OCI-LY3 (cell line): Measurements from ENCODE around the gene NTNG1.
A peak's percentile ranks its signal among the peaks of the same experiment; 100 is the strongest.

Source experiments
- H2AFZ ChIP-seq: fragments of 200-600, 300-600 bp; shearing (Covaris generic); 2 replicates; pipeline ENCODE4 v1.6.0; 2014; ENCODE audit warnings: antibody characterized with exemption, low read depth, low read length
- H3K27ac ChIP-seq: fragments of 200-600, 300-600 bp; sonication (generic); 2 replicates; pipeline ENCODE4 v1.5.1; 2014; ENCODE audit warnings: mild to moderate bottlenecking, low read length, moderate library complexity, mixed read lengths
- H3K27me3 ChIP-seq: fragments of 200-600, 300-600 bp; sonication (generic); 2 replicates; pipeline ENCODE4 v1.6.1; 2014; ENCODE audit warnings: low read depth, low read length, mixed read lengths
- H3K36me3 ChIP-seq: fragments of 200-600, 300-600 bp; sonication (generic); replicated peaks from 2 replicates; pipeline ENCODE3; 2014; ENCODE audit warnings: low read depth, low read length, mixed read lengths
- H3K4me1 ChIP-seq: fragments of 300-600, 200-600 bp; sonication (generic); 2 replicates; pipeline ENCODE4 v1.6.1; 2014; ENCODE audit warnings: low read length, mixed read lengths
- H3K4me2 ChIP-seq: fragments of 200-600, 300-600 bp; sonication (generic); 2 replicates; pipeline ENCODE4 v1.6.1; 2014; ENCODE audit warnings: low read length, mixed read lengths
- H3K4me3 ChIP-seq: fragments of 300-600, 200-600 bp; sonication (generic); 2 replicates; pipeline ENCODE4 v1.5.1; 2014; ENCODE audit warnings: antibody characterized with exemption, mild to moderate bottlenecking, low read length, moderate library complexity
- H3K79me2 ChIP-seq: fragments of 300-600, 200-600 bp; shearing (Covaris generic); 2 replicates; pipeline ENCODE4 v1.6.1; 2014; ENCODE audit warnings: mild to moderate bottlenecking, low read length, mixed read lengths
- H3K9ac ChIP-seq: fragments of 300-600, 200-600 bp; shearing (Covaris generic); 2 replicates; pipeline ENCODE4 v1.6.0; 2014; ENCODE audit warnings: mild to moderate bottlenecking, low read length, moderate library complexity
- H3K9me3 ChIP-seq: fragments of 200-600, 300-600 bp; shearing (Covaris generic); 2 replicates; pipeline ENCODE4 v1.6.1; 2014; ENCODE audit warnings: low read length, mixed read lengths; ENCODE audit not compliant: insufficient read depth
- H4K20me1 ChIP-seq: fragments of 200-600, 300-600 bp; sonication (generic); 2 replicates; pipeline ENCODE4 v1.6.1; 2016; ENCODE audit warnings: low read length, mixed read lengths; ENCODE audit not compliant: insufficient read depth
- CTCF ChIP-seq: fragments of 200-600, 300-600 bp; sonication (generic); IDR thresholded peaks from 2 replicates; pipeline ENCODE4 v1.5.1; 2014; ENCODE audit warnings: antibody characterized with exemption, low read length, low read depth
- EZH2phosphoT487 ChIP-seq: fragments of 200-600 bp; shearing (Covaris generic); IDR thresholded peaks from 2 replicates; pipeline ENCODE4 v1.6.1; 2018; ENCODE audit warnings: antibody characterized with exemption, mixed run types, low read depth

Gene NTNG1

GRCh38 chr1:107194380-107194779 lies 53.5 kb downstream of the NTNG1 start:
- H2AFZ ChIP-seq, result no peak overlapping the region
- peaks cover 37% of the 10 kb centered on the region; the same call in 1 of the 2 replicates for H3K79me2 ChIP-seq
- no peaks in the 10 kb centered on the region for H3K36me3 ChIP-seq
- no peak overlapping the region for H3K9ac ChIP-seq
- peaks cover 50% of the 10 kb centered on the region for H4K20me1 ChIP-seq
- H3K27me3 ChIP-seq, result no peaks in the 10 kb centered on the region
- no peak overlapping the region for H3K4me3 ChIP-seq
- H3K9me3 ChIP-seq, result no peaks in the 10 kb centered on the region
- H3K4me1 ChIP-seq, result 0 out of 2 replicates have a peak, but pooled peaks cover 4% of the 10 kb centered on the region
- TF ChIP-seq EZH2phosphoT487 (no peak), CTCF (no peak)
- no peak overlapping the region for H3K4me2 ChIP-seq
- H3K27ac ChIP-seq, result no peak overlapping the region

DNA sequence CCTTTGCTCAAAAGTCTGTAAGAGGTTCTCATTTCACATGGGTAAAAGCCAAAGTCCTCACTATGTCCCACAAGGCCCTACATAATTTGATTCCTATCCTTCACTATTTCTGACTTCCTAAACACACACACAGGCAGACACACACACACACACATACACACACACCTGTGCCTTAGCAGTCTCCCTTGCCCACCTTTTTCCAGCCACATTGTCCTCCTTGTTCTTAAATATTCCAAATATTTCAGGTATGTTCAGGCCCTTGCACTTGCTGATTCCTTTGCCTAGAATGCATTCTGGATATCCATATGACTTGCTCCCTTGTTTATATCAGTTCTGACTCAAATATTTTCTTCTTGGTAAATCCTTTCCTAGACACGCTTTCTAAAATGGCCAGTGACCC lies 54.6 kb downstream of the NTNG1 start:
- H3K4me3 ChIP-seq, result no peak overlapping the region
- no peak overlapping the region for H3K27ac ChIP-seq
- H3K9me3 ChIP-seq, result no peaks in the 10 kb centered on the region
- peaks cover 53% of the 10 kb centered on the region for H4K20me1 ChIP-seq
- peaks cover 37% of the 10 kb centered on the region; the same call in 1 of the 2 replicates for H3K79me2 ChIP-seq
- H3K36me3 ChIP-seq, result no peaks in the 10 kb centered on the region
- no peak overlapping the region for H3K9ac ChIP-seq
- TF ChIP-seq CTCF (no peak), EZH2phosphoT487 (no peak)
- H3K27me3 ChIP-seq, result no peaks in the 10 kb centered on the region
- no peak overlapping the region for H3K4me2 ChIP-seq
- 0 out of 2 replicates have a peak, but pooled peaks cover 4% of the 10 kb centered on the region for H3K4me1 ChIP-seq
- H2AFZ ChIP-seq, result no peak overlapping the region

DNA sequence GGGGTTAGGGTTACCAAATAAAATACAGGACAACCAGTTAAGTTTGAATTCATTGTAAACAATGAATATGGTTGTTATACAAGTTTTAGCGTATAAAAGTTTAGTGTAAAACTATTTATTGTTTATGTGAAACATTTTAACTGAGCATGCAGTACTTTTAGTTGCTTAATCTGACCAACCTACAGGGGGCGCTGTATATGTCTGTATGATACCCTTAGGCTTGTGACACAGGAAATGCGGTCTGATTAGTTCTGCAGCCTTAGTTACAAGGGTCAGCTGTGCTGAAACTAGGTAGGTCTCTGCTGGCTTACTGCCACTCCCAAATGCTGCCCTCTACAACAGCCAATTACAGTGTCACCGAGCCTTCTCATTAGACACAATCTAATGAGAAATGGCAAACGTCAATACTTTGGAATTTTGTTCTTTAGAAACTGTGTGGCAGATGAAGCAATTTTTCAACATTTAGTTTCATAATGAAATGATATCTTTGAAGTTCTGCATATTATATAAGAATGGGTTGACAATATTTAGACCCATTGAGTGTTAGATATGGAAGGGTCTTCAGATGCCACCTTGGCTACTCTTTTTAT lies 56.2 kb downstream of the NTNG1 start:
- Histone ChIP-seq H3K9me3 (no peaks in the 10 kb centered on the region), H3K9ac (no peak overlapping the region), H3K36me3 (peaks cover 3% of the 10 kb centered on the region), H3K4me2 (no peak overlapping the region), H2AFZ (no peak overlapping the region), H3K4me1 (0 out of 2 replicates have a peak, but pooled peaks cover 4% of the 10 kb centered on the region), H4K20me1 (peaks cover 53% of the 10 kb centered on the region), H3K79me2 (peaks cover 36% of the 10 kb centered on the region; the same call in 1 of the 2 replicates), H3K27me3 (no peaks in the 10 kb centered on the region), H3K27ac (no peak overlapping the region), H3K4me3 (no peak overlapping the region)
- TF ChIP-seq EZH2phosphoT487 (no peak), CTCF (peak; percentile 64)

- H3K9me3 ChIP-seq, result no peaks in the 10 kb centered on the region
- H3K9ac ChIP-seq, result no peak overlapping the region
- H3K4me3 ChIP-seq, result no peak overlapping the region
- H3K27me3 ChIP-seq, result no peaks in the 10 kb centered on the region
- no peak overlapping the region for H3K4me2 ChIP-seq
- H2AFZ ChIP-seq, result no peak overlapping the region
- TF ChIP-seq EZH2phosphoT487 (no peak), CTCF (no peak)
- no peak overlapping the region for H3K27ac ChIP-seq
- peaks cover 41% of the 10 kb centered on the region for H4K20me1 ChIP-seq
- H3K4me1 ChIP-seq, result 0 out of 2 replicates have a peak, but pooled peaks cover 4% of the 10 kb centered on the region
- H3K36me3 ChIP-seq, result peaks cover 3% of the 10 kb centered on the region
- H3K79me2 ChIP-seq, result peaks cover 26% of the 10 kb centered on the region; the same call in 1 of the 2 replicates
Observed at GRCh38 chr1:107198561-107198960, 57.7 kb downstream of the NTNG1 start.
